ENCODE data around the gene MAPK6.
A peak's percentile ranks its signal among the peaks of the same experiment; 100 is the strongest.
"Not testable (repeated sequence)": the region's sequence is repeated elsewhere in the genome, so short reads cannot be mapped to it uniquely, and the experiment has no call there.

MAPK6 gene

GRCh38 chr15:52018693-52019393 is at the start of gene MAPK6:
Gene MAPK6, plus strand, starts transcription at chr15:52019219. Its CDS starts 27,242 bp downstream, at chr15:52046461.
- peak; percentile 85 to 94 for DNase-seq (ENCODE audit: low read depth in 2 of 2)

DNA sequence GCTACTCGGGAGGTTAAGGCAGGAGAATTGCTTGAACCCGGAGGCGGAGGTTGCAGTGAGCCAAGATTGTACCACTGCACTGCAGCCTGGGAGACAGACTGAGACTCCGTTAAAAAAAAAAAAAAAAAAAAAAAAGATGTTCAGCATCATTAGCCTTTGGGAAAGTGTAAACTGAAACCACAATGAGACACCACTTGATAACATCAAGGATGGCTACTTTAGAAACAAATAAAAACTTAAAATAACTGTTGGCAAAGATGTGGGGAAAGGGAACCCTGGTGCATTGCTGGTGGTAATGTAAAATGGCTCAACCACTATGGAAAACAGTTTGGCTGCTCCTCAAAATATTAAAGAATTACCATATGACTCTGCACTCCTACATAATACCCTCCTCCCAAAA is 49.3 kb upstream of the MAPK6 start:
- DNase-seq (ENCODE audit: low read depth in 2 of 2): no peak

- DNase-seq (ENCODE audit: low read depth in 2 of 2): no peak
Observed at GRCh38 chr15:51970132-51970817, 48.7 kb upstream of the MAPK6 start.

- DNase-seq (ENCODE audit: low read depth in 2 of 2): no peak
Observed at GRCh38 chr15:51971032-51971374, 48.0 kb upstream of the MAPK6 start.

DNA sequence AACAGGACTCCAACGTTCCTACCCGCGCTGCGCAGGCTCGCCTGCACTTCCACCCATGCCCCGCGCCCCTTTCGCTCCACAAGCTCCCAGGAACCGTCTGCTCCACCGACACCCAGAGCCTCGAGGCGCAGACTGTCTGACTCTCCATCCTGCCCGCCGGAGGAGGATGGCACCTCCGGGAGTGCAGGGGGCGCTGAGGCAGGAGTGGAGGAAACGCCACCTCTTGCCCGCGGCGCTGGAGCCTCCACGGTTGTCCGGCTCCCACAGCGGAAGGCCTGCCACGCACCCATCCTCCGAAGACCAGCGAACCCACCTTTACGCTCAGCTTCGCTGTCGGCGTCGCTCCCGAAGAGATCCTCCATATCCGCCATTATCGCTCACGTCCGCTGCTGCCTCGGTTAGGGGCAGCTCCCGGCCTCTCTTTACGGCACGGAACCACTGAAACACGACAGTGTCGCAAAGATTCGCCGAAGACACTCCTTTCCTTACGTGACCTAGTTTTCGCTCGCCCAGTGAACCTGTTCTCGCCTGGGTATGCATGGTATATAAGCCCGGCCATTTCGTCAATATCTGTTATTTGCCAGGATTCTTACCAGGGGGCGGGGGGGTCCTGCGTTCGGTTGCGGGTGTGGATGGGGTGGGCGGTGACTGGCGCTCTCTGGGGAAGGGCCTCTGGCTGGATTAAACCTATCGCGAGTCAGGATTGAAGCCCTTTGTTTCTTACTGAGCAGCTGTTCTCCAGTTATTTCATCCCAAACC is 47.5 kb upstream of the MAPK6 start, which contains the start of gene LEO1:
LEO1 (minus strand) TSS at position 404 of the 759 bp plus-strand sequence; CDS start at position 371, 33 bp downstream.
- DNase-seq (ENCODE audit: low read depth in 2 of 2): peak; percentile 78 to 88

GRCh38 chr15:51973220-51973619 is 45.8 kb upstream of the MAPK6 start:
- no peak for DNase-seq (ENCODE audit: low read depth in 2 of 2)

DNA sequence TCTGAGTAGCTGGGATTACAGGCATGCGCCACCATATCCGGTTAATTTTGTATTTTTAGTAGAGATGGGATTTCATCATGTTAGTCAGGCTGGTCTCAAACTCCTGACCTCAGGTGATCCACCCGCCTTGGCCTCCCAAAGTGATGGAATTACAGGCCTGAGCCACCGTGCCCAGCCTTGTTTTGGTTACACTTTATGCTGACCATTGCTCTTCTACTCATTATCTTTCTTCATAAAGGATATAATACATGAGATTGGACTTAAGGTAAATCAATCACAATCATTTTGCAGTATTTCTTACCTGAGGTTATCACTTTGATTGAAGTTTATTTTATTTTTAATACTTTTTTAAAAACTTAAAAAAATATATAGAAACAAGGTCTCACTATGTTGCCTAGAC is 45.2 kb upstream of the MAPK6 start:
- no peak for DNase-seq (ENCODE audit: low read depth in 2 of 2)

GRCh38 chr15:51982013-51982769 is 36.8 kb upstream of the MAPK6 start:
- DNase-seq (ENCODE audit: low read depth in 2 of 2): no peak

DNA sequence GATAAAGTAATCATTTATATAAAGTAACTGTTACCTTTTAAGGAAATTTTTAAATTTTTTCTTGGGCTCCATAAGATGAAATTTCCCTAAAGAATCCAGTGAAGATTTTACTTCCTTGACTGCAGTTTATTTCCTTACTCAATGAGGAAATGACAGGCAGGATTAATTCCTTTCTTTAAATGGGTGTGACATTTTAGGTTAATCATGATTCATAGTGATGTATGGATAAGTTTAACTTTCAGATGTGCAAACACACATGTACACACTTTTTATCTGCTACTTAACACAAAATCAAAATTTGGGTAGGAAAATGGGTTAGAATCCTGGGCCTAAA is 36.3 kb upstream of the MAPK6 start:
- DNase-seq (ENCODE audit: low read depth in 2 of 2): no peak

- DNase-seq (ENCODE audit: low read depth in 2 of 2): no peak
Observed at GRCh38 chr15:51991141-51991540, 27.9 kb upstream of the MAPK6 start.

DNA sequence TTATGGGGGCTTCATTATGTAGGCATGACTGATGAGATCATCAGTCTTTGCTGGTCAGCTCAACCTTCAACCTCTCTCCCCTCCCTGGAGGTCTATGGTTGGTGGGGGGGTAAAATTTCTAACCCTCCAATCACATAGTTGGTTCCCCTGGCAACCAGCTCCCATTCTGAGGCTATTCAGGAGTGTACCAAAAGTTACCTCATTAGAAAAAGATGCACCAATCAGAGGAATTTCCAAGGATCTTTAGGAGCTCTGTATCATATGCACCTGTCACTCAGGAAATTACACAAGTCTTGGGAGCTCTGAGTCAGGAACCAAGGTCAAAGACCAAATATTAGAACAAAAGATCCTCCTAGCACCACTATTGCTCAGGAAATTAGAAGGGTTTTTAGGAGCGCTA is 26.1 kb upstream of the MAPK6 start:
- DNase-seq (ENCODE audit: low read depth in 2 of 2): no peak

DNA sequence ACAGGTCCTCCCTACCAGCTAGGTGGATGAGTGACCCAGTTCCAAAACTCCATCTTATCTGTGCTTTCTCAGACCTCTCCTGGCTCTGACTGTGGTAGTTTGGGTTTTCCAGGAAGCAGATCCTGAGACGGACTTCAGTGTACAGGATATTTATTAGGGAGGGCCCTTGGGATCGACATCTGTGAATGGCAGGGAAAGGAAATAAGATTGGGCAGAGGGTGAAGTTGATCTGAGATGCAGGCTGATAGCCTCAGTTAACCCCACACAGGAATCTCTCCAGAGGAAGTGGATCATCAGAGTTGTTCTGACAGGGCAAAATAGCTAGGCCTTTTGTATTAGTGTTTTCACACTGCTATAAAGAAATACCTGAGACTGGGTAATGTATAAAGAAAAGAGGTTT is 16.7 kb upstream of the MAPK6 start:
- no peak for DNase-seq (ENCODE audit: low read depth in 2 of 2)

- DNase-seq (ENCODE audit: low read depth in 2 of 2): not testable (repeated sequence)
Observed at GRCh38 chr15:52003089-52003488, 15.9 kb upstream of the MAPK6 start.

DNA sequence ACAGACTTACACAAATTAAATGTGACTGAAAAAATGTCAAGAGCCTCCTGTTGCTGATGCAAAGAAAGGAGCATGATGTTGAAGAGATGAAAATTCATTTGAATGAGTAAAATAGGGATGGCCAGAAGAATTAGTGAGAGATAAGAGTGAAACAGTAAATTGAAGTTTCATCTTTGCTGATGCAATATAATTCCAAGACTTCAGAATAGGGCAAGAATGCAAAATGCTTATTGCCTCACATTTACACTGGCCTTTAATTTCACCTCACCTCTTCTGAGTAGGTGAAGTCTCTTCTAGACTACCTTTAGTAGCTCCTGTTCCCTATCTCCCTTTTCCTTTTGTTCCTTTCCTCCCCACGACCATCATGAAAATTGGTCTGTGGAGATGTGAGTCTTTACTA is 15.3 kb upstream of the MAPK6 start:
- no peak for DNase-seq (ENCODE audit: low read depth in 2 of 2)

GRCh38 chr15:52004806-52005205 is 14.2 kb upstream of the MAPK6 start:
- DNase-seq (ENCODE audit: low read depth in 2 of 2): no peak

DNA sequence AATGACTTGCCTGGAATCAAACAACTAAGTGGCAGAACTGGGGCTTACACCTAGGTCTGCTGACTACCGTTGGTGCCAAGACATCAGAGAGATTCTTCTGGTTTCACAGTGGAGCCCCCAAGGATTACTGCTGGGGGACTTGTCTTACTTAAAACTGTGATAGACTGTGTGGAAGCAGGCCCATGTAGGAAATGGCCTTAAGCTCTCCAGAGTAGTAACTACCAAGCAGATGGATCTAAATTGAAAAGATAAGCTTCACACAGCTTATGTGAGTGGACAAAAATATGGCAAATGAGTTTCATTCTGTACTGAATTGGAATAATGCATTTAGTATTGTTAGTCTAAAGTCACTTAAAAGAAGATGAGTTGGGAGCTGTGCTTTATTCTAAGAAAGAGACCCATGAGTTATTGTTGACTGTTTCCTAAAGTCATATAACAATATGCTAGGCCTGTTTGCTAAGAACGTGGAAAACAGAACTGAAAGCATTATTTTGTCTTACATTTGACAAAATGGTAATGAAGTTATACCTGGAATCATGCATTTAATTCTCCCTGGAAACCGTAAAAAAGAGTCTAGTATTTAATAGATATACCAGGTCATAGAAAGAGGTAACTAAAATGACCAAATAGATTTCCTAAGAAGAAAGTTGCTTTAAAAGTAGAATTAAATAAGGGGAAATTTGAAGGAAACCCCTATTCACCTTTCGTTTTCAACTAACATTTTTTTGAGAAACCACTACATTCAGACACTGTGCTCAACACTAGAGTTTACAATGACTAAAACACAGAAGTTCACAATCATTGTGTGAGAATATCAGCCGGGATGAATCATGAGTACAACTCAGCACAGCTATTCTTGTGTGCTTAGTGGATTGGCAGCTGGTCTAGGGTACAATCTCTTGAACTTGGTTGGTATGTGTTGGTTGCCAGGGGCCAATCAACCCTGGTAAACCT is 13.0 kb upstream of the MAPK6 start:
- DNase-seq (ENCODE audit: low read depth in 2 of 2): no peak

GRCh38 chr15:52006702-52007340 is 12.2 kb upstream of the MAPK6 start:
- DNase-seq (ENCODE audit: low read depth in 2 of 2): no peak

GRCh38 chr15:52008359-52008697 is 10.7 kb upstream of the MAPK6 start:
- no peak for DNase-seq (ENCODE audit: low read depth in 2 of 2)

- no peak for DNase-seq (ENCODE audit: low read depth in 2 of 2)
Observed at GRCh38 chr15:52008698-52009434, 10.2 kb upstream of the MAPK6 start.
